ENCODE results near the gene EFNB1.

EFNB1 gene

DNA sequence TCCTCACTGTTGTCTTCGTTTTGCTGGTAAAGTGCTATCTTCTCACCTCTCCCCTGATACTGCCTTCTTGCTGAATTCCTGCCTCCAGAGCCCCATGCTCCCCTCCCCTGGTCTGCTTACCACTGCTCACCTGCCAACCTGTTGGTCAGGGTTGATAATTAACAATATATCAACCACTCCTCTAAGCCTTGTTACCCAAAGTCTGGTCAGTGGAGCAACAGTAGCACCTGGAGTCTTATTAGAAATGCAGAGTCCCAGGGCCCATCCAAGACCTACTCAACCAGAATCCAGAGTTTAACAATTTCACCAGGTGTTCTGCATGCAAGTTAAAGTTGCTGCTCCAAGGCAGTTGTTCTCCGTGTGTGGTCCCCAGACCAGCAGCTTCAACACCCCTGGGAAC lies 55.0 kb downstream of the EFNB1 start:
- no peak for DNase-seq (ENCODE audit: low read depth)
- TF ChIP-seq, protein P1, sequence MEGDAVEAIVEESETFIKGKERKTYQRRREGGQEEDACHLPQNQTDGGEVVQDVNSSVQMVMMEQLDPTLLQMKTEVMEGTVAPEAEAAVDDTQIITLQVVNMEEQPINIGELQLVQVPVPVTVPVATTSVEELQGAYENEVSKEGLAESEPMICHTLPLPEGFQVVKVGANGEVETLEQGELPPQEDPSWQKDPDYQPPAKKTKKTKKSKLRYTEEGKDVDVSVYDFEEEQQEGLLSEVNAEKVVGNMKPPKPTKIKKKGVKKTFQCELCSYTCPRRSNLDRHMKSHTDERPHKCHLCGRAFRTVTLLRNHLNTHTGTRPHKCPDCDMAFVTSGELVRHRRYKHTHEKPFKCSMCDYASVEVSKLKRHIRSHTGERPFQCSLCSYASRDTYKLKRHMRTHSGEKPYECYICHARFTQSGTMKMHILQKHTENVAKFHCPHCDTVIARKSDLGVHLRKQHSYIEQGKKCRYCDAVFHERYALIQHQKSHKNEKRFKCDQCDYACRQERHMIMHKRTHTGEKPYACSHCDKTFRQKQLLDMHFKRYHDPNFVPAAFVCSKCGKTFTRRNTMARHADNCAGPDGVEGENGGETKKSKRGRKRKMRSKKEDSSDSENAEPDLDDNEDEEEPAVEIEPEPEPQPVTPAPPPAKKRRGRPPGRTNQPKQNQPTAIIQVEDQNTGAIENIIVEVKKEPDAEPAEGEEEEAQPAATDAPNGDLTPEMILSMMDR (IDR thresholded peaks at IDR 0.05; ENCODE audit: low read depth, low read length, missing control alignments): no peak
- no peak overlapping the region for H3K4me3 ChIP-seq (ENCODE audit: low read depth, low read length)

GRCh38 chrX:68889249-68889648 lies 60.4 kb downstream of the EFNB1 start:
- TF ChIP-seq, protein P1 (IDR thresholded peaks at IDR 0.05; ENCODE audit: low read depth, low read length, missing control alignments): no peak
- no peak overlapping the region for H3K4me3 ChIP-seq (ENCODE audit: low read depth, low read length)
- no peak for DNase-seq (ENCODE audit: low read depth)
